HFF-Myc (cell line): Measurements from ENCODE around the gene SGCE.

ENCODE experiments used
- DNase-seq: peaks from one replicate; pipeline ENCODE4 v3.0.0-alpha.2; 2011; ENCODE audit warnings: low read depth; ENCODE audit errors: extremely low read depth
- H3K4me3 ChIP-seq: replicated peaks from 2 replicates; pipeline ENCODE4 v1.5.1; 2011; ENCODE audit warnings: low read depth, mild to moderate bottlenecking, control low read depth, low read length
- TF ChIP-seq, protein P1 (sequence below): IDR thresholded peaks from 2 replicates; pipeline ENCODE4 v1.5.1; 2012; ENCODE audit warnings: mild to moderate bottlenecking, low read depth, low read length, control low read depth; ENCODE audit errors: missing control alignments

SGCE gene

DNA sequence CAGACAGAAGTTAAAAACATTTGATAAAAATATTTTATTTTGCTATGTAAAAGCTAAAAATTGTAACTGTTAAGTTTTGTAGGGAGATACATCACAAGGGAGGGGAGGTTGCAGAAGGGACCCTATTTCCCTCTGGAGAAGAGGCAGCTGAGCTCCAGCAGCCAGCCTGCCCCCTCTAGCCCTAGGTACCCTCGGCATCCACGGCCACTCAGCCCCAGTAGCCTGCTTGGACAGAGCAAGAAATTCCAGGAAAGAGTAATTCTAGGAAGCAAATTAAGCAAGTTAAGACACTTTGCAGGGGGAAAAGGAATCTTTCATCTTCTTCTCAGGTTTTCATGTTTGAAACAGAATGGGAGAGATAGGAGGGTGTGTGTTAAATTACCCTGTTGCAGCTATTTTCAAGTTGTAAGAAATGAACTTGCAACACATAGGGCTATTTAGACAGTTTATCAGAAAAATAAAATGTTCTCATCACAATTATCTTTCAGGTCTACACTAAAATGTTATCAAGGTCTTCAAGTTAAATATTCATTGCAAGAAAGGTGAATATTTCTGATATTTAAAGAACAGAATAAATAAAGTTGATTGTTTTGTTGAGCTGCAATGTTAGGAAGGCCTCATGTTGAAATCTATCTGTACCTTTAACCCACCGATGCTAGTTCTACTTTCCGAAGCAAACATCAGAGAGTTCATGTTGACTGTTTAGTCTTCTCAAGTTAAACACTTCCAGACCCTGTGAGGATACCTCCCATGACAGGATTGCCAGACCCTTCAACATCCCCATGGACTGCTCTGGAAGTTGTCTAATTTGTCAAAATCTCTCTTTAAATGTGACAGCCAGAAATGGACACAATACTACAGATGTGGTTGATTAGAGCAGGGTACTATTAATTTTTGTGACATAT is 5.5 kb downstream of the SGCE start:
- DNase-seq, result no peak
- H3K4me3 ChIP-seq, result no peak overlapping the region
- TF ChIP-seq, protein P1, sequence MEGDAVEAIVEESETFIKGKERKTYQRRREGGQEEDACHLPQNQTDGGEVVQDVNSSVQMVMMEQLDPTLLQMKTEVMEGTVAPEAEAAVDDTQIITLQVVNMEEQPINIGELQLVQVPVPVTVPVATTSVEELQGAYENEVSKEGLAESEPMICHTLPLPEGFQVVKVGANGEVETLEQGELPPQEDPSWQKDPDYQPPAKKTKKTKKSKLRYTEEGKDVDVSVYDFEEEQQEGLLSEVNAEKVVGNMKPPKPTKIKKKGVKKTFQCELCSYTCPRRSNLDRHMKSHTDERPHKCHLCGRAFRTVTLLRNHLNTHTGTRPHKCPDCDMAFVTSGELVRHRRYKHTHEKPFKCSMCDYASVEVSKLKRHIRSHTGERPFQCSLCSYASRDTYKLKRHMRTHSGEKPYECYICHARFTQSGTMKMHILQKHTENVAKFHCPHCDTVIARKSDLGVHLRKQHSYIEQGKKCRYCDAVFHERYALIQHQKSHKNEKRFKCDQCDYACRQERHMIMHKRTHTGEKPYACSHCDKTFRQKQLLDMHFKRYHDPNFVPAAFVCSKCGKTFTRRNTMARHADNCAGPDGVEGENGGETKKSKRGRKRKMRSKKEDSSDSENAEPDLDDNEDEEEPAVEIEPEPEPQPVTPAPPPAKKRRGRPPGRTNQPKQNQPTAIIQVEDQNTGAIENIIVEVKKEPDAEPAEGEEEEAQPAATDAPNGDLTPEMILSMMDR, result no peak

DNA sequence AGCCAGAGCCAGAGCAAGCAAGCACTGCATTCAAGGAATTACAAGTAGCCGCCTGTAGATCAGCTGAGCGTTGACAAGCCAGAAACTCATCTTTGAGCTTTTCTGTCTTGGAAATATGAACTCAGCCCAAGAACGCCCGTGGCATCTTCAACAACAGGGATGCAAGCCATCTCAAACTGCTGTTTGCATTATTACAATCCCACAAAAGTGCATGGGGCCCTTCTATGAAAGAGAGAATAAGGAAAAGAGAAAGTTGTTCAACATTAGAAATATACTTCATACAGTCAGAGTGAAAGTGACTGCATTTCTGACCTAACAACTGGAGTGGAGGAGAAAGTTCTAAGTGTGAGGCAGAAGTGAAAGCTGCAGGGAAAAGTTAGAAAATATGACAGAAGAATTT is 6.5 kb downstream of the SGCE start:
- TF ChIP-seq, protein P1, result no peak
- no peak for DNase-seq
- no peak overlapping the region for H3K4me3 ChIP-seq

DNA sequence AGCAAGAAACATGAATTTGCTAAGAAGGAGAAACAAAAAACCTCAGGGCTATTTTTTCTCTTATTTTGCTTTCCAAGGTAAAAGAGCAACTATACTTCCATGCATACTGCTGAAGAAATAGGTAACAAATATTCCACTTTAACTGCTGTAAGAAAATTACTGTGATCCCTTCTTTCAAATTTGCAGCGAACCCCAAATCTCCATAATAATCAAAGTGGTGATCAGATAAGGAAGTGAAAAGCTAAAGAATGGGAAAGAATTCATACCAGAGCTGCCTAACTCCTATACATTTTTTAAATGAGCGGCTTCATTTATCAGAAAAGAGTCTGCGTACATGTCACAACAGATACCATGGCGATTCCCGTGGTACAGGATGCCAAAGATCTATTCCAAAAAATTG is 7.2 kb downstream of the SGCE start:
- TF ChIP-seq, protein P1, result no peak
- no peak overlapping the region for H3K4me3 ChIP-seq

DNA sequence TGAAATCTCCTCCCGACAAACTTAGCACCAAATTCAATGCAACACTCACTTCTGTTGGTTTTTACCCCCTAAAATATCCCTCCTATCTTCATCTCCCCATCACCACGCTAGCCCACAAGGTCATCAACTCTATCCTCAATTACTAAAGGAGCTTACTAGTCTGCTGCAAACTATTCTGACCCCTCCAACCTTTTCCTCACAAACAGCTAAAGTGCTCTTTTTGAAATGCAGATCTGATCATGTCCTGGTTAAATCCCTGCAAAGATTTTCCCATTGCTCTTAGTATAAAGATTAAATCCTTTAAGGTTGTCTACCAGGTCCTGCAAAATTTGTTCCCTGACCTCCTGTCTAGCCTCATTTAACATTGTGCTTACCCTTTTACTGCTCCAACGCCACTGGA is 8.6 kb downstream of the SGCE start:
- DNase-seq, result no peak
- no peak overlapping the region for H3K4me3 ChIP-seq
- TF ChIP-seq, protein P1, result no peak

More for the DNA sequence above, 7.2 kb downstream of the SGCE start:
- no peak for DNase-seq

DNA sequence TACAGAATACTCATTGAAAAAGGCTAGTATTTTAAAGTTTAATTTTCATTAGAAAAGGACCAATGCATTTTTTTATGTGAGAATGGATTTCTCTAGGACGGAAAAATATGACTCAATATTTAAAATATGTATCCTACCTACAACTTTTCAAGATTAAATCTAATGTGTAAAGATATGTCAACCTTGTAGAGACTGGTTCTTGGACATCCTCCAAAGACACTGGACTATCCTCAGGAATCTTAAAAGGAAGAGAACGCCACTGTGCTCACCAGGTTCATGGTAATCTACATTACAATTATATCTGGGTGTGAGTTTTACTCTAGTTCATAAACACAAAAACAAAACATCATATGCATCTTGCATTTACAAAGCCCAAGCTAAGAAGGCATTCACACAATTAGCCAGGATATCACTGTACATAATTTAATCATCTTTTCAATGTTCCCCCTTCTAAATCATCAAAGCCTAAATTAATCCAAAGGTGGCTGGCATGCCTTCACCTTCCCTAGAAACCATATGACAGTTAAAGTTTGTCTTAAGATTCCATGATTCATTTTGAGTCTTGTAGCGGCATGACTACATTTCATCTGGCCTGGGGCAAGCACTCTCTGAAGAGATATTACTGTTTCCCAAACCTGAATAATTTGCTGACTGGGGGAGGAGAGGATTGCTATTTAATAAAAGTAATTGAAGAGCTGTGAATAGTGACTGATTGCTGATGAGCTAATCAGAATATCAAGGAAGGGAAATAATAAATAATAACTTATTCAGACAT is 12.0 kb downstream of the SGCE start:
- no peak overlapping the region for H3K4me3 ChIP-seq
- no peak for DNase-seq
- TF ChIP-seq, protein P1, result no peak

DNA sequence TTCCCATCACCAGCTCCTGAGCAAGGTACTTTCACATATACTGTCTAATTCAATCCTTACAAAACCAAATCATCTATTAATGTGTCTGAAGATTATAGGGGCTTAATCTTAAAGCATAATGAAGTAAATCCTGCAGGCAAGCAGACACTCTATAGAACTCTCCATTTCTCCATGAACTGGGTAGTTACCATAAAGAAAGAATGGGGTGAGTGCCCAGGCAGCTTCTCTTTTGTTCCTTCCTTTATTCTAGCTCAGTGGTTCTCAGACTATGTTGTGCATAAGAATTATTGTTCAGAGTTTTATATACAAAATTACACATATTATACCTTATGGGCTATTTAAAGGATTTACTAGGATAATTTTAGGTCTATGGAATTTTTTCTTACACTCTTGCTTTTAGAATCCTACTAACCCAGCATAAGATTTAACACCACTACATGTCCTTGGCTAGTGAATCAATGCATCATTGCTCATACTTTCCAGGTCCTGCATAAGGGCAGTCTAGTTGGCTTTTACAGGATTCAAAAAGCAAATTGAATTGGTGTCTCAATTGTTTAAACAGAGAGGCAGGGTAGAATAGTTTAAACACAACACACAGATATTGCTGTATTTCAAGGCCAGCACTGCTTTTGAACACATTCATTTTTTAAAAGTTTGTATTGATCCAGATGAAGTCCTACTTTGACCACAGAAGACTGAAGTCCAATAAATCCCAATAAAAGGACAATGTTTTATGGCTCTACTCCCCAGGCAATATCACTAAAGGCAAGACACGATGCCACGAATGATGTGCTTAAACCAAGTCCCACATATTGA is 12.9 kb downstream of the SGCE start:
- TF ChIP-seq, protein P1, result no peak

More for the DNA sequence above, 12.9 kb downstream of the SGCE start:
- H3K4me3 ChIP-seq, result no peak overlapping the region
- no peak for DNase-seq
